Mucosa of rectum (tissue), 2 donors: ENCODE data around the gene GLDN.
"Not testable (repeated sequence)": the region's sequence is repeated elsewhere in the genome, so short reads cannot be mapped to it uniquely, and the experiment has no call there.

Source experiments
- H3K27ac ChIP-seq, 2 donors: one replicate each; pipeline ENCODE4 v1.7.0; 2013; ENCODE audit warnings: inconsistent platforms in 2 of 2, low read depth in 2 of 2, low read length in 2 of 2
- H3K27me3 ChIP-seq, 2 donors: one replicate each; pipeline ENCODE4 v1.7.0; 2013; ENCODE audit warnings: low read length in 2 of 2; ENCODE audit not compliant: control insufficient read depth in 2 of 2, insufficient read depth in 2 of 2
- H3K36me3 ChIP-seq, 2 donors: one replicate each; pipeline ENCODE4 v1.7.0; 2013; ENCODE audit warnings: low read length in 2 of 2; ENCODE audit not compliant: control insufficient read depth in 2 of 2, insufficient read depth in 2 of 2
- H3K4me1 ChIP-seq, 2 donors: one replicate each; pipeline ENCODE4 v1.7.0; 2013; ENCODE audit warnings: low read length in 2 of 2, mild to moderate bottlenecking in 1 of 2; ENCODE audit not compliant: control insufficient read depth in 2 of 2, insufficient read depth in 2 of 2
- H3K4me3 ChIP-seq, 2 donors: one replicate each; pipeline ENCODE4 v1.7.0; 2013; ENCODE audit warnings: low read length in 2 of 2
- H3K9ac ChIP-seq, 2 donors: one replicate each; pipeline ENCODE4 v1.7.0; 2013; ENCODE audit warnings: low read length in 2 of 2, low read depth in 1 of 2, mild to moderate bottlenecking in 1 of 2
- H3K9me3 ChIP-seq, 2 donors: one replicate each; pipeline ENCODE4 v1.7.0; 2013; ENCODE audit warnings: low read length in 2 of 2; ENCODE audit not compliant: control insufficient read depth in 2 of 2
- donor health status: healthy.
- donor health status: Normal muscosa, but diverticular disease.

GLDN gene

DNA sequence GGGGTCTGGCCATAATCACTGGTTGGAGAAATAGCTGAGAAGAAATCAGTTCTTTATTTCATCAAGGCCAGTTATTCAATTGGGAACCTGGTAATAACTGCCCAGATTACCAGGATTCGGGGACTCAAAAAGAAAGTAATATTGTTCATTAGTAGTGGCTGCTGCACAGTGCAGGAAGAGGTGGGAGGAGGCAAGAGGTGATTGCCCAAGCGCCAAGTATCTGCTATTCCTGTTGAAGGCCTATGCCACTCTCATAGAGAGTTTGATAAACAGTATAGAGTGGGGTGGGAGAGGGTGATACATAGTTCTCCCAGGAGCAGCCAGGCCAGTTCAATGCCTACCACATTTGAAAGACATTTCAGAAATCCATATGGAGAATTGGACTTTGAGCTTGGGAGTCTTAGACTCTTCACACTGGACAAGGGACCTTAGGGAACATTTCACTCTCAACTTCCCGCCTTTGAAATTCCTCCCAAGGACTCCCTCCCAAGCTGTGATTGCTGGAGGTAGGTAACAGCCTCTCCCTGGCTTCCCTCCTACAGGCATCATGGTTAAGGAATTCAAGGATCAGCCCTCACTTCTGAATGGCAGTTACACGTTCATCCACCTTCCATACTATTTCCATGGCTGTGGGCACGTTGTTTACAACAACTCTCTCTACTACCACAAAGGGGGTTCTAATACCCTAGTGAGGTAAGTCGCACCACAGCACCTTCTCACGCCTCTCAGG lies 59.8 kb downstream of the GLDN start:
- H3K9me3 ChIP-seq = no peaks in the 10 kb centered on the region
- no peak overlapping the region for H3K4me3 ChIP-seq
- H3K4me1 ChIP-seq = no peaks in the 10 kb centered on the region
- no peaks in the 10 kb centered on the region for H3K36me3 ChIP-seq
- peaks cover 0 to 2% of the 10 kb centered on the region in 2 donors for H3K27me3 ChIP-seq
- H3K9ac ChIP-seq = no peak overlapping the region
- no peak overlapping the region for H3K27ac ChIP-seq

DNA sequence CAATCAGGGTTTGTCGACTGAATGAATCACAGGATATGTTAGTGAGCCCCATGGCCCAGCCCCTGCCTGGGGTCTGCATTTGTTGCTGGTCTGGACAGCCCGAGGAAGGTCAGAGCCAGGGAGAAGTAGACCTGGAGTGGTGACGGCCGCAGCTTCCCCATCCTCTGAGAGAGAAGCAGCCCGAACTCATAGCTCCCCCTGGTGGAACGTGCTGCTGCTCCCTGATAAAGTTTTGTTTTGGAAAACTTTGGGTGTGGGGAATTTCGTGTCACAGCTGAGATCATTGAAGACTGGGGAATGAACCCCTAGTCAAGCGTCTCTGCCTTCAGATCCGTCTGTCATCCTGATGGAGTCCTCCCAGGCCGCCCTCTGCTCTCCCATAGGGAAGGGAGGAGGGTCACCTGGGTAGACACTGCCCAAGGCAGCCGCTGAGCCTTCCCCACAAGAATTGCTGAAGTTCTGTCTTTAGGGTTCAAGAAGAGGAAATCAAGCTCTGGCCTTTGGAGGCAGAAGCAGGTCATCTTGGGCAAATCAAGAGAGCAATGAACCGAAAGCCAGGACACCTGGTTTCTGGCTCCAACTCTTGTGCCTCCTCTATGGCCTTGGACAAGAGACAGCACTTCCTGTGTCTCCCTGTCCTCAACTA lies 60.5 kb downstream of the GLDN start:
- Histone ChIP-seq H3K27ac (no peak overlapping the region), H3K4me3 (no peak overlapping the region), H3K9ac (no peak overlapping the region), H3K27me3 (peaks cover 0 to 2% of the 10 kb centered on the region in 2 donors), H3K36me3 (no peaks in the 10 kb centered on the region), H3K9me3 (no peaks in the 10 kb centered on the region), H3K4me1 (no peaks in the 10 kb centered on the region)

DNA sequence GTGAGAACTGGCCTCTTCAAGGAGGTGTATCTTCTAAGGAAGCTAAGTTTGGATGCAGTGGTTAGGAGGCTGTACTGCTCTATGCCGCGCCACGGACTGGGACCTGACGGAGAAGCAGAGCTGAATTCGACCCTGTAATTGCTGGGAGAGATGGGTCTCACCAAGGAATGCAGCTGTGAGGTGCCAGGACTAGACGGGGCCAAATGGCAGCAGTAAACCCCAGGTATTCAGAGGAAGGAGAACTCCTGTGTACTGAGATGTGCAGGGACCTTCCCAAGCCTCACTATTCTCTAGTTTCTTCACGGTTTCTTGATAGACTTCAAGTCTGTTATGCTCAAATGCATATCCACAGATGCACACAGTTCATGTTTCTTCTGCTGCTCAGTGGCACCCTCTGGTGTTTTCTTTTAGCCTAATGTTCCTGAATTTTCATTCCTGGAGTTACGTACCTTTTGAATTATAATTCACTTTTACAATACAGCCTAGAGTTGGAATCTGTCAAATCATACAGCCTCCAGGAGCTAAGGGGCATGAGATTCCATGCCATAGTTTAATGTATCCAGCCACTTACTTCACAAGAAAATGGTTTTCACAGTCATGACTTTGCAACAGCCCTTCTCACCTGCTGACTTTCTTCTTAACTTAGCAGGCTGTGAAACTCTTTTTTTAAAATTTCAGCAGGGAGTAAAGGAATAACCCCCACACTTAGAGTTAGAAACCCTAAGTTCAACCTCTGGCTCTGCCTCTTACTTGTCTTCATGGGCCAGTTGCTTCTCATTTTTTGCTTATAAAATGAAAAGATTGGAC lies 61.8 kb downstream of the GLDN start:
- Histone ChIP-seq H3K27ac (no peak overlapping the region), H3K27me3 (peaks cover 0 to 2% of the 10 kb centered on the region in 2 donors), H3K4me3 (no peak overlapping the region), H3K36me3 (no peaks in the 10 kb centered on the region), H3K4me1 (no peaks in the 10 kb centered on the region), H3K9ac (no peak overlapping the region), H3K9me3 (no peaks in the 10 kb centered on the region)

DNA sequence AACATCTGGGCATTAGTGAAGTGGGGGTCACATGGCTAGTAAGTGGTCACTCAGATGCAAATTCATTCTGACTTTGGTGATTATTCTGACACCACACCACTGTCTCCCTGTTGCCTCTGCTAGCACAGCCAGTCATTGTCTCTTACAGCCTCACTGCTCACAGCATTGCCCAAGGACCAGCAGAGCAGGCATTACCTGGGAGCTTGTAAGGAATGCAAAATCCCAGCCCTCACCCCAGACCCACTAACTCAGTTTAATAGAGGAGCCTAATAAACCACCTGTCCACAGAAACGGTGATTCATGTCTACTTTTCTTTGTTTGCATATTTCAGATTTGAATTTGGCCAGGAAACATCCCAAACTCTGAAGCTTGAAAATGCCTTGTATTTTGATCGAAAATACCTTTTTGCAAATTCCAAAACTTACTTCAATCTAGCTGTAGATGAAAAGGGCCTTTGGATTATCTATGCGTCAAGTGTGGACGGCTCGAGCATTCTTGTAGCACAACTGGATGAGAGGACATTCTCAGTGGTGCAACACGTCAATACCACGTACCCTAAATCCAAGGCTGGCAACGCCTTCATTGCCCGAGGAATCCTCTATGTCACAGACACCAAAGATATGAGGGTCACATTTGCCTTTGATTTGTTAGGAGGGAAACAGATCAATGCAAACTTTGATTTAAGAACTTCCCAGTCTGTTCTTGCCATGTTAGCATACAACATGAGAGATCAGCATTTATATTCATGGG lies 62.7 kb downstream of the GLDN start:
- H3K27ac ChIP-seq = no peak overlapping the region

DNA sequence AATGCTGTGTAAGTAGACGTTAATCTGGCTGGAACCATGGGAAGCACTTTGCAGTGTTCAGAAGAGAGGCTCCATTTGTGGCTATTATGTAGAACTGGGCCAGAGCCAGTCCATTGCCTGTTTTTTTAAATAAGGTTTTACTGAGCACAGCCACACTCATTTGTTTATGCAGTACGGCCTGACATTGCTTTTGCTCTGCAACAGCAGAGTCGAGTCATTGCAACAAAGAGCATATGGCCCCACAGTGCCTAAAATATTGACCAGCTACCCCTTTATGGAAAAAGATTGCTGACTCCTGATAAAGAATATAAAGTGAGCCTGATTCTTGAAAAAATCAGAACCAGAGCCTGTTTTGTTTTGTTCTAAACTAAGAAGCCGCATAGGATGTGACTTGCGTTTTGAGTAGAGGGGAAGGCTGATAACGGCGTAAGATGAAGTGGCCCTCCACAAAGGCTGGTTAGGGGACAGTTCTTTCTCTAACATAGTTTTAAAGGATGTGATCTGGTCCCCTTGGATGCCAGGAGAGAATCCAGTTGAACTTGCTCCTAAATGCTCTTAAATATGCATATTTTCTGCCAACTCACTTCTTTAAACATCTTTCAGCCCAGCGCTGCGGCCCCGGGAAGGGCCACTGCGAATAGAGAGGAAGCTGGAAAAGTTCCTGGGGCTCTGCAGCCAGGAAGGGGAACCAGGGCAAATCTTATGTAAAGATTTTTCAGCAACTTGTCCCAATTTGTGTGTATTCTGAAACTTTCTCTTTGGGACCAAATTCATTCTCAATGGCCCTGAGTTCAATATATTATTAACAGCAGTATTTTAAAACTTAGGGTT lies 64.5 kb downstream of the GLDN start:
- H3K9me3 ChIP-seq = no peaks in the 10 kb centered on the region
- no peak overlapping the region for H3K27ac ChIP-seq
- H3K36me3 ChIP-seq = no peaks in the 10 kb centered on the region
- H3K4me1 ChIP-seq = no peaks in the 10 kb centered on the region
- peaks cover 0 to 2% of the 10 kb centered on the region in 2 donors for H3K27me3 ChIP-seq
- H3K4me3 ChIP-seq = no peak overlapping the region
- no peak overlapping the region for H3K9ac ChIP-seq

More for the DNA sequence above, 62.7 kb downstream of the GLDN start:
- no peak overlapping the region for H3K4me3 ChIP-seq
- no peaks in the 10 kb centered on the region for H3K4me1 ChIP-seq
- peaks cover 0 to 2% of the 10 kb centered on the region in 2 donors for H3K27me3 ChIP-seq
- H3K36me3 ChIP-seq = no peaks in the 10 kb centered on the region
- H3K9me3 ChIP-seq = no peaks in the 10 kb centered on the region
- H3K9ac ChIP-seq = no peak overlapping the region

DNA sequence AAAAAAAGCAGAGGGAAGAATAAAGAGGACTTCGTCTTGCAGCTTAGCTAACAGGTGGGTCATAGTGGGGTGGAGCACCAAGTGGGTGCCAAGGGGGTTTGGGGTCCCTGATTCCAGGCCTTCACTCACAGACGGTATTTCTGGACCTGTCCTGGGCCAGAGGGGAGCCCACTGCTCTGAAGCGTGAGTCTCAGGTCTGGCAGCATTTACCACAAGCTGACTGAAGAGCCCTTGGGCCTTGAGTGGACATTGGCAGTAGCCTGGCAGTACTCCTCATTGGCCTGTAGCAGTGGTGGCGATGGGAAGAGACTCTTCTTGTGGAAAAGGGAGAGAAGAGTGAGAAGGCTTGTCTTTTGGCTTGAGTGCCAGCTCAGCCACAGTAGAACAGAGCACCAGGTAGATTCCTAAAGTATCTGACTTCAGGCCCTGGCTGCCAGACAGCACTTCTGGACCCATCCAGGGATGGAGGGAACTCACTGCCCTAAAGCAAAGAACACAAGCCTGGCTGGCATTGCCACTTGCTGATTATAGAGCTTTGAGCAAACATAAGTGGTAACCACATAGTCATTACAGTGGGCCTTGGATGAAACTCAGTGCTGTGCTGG lies 72.9 kb downstream of the GLDN start:
- no peaks in the 10 kb centered on the region for H3K36me3 ChIP-seq
- H3K9ac ChIP-seq = no peak overlapping the region
- H3K27ac ChIP-seq = no peak overlapping the region
- no peaks in the 10 kb centered on the region for H3K9me3 ChIP-seq
- no peaks in the 10 kb centered on the region for H3K4me1 ChIP-seq
- no peaks in the 10 kb centered on the region for H3K27me3 ChIP-seq
- no peak overlapping the region for H3K4me3 ChIP-seq

DNA sequence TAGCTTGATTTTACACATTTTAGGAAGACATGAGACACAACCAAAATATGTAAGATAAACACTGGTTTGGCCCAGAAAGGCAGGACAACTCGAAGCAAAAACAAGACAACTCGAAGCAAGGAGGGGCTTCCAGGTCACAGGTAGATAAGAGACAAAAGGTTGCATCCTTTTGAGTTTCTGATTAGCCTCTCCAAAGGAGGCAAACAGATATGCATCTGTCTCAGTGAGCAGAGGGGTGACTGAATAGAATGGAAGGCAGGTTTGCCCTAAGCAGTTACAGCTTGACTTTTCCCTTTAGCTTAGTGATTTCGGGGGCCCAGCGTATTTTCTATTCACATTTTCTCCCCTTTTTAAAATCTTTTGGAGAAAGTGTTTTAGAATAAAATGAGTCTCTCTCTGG lies 74.7 kb downstream of the GLDN start:
- no peaks in the 10 kb centered on the region for H3K9me3 ChIP-seq
- no peaks in the 10 kb centered on the region for H3K4me1 ChIP-seq
- H3K9ac ChIP-seq = no peak overlapping the region
- H3K36me3 ChIP-seq = no peaks in the 10 kb centered on the region
- no peak overlapping the region for H3K4me3 ChIP-seq
- H3K27me3 ChIP-seq = no peaks in the 10 kb centered on the region
- no peak overlapping the region for H3K27ac ChIP-seq

DNA sequence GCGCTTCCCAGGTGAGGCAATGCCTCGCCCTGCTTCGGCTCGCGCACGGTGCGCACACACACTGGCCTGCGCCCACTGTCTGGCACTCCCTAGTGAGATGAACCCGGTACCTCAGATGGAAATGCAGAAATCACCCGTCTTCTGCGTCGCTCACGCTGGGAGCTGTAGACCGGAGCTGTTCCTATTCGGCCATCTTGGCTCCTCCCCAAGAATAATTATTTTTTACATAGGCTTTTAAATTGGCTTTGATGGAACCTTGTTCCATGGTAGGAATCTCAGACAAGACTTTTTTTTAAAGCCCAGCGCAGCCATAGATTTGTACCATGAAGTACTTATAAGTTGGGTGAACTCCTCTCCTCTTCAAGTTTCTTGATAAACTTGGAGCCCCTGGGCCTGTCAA lies 81.6 kb downstream of the GLDN start:
- H3K4me1 ChIP-seq, H3K36me3 ChIP-seq, H3K27ac ChIP-seq, H3K9ac ChIP-seq, H3K9me3 ChIP-seq, H3K4me3 ChIP-seq, H3K27me3 ChIP-seq: not testable (repeated sequence)

DNA sequence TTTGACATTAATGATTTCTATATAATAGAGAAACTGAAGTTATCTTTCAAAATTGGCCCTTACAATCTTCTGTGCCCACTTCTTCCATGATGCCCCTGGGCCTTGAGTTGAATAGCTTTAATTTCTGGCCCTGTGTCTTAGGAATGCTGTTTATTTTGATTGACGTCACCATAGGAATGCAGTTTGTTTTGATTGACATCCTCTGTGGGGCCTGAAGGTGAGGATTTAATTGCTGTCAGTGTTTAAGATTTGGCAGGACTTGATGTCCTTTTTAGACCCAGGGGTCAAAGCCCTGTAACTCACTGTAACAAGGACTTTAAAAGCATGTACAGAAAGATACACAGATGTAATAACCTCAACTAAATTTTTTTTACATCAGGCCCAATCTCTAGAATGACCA lies 83.3 kb downstream of the GLDN start:
- Histone ChIP-seq H3K4me3 (no peak overlapping the region), H3K27me3 (no peaks in the 10 kb centered on the region), H3K9me3 (no peaks in the 10 kb centered on the region), H3K36me3 (no peaks in the 10 kb centered on the region), H3K27ac (no peak overlapping the region), H3K4me1 (no peaks in the 10 kb centered on the region), H3K9ac (no peak overlapping the region)
